H1 (cell line): Measurements from ENCODE around the gene FANCE. TPM values are rescaled to one million over a fixed set of nuclear protein-coding genes. Genes with fewer than 3 reads are reported as not detected.
A peak's percentile ranks its signal among the peaks of the same experiment; 100 is the strongest.

Experiments used
- CTCF ChIA-PET: fragments of 300-600 bp; sonication (Branson Sonifier 250); formaldehyde crosslinking; loops from one replicate; lab custom pipeline; 2021; ENCODE audit not compliant: partially characterized antibody; lab: Charles Lee
- POLR2A ChIA-PET: fragments of 300-600 bp; sonication (Branson Sonifier 250); formaldehyde crosslinking; loops from one replicate; lab custom pipeline; 2021; ENCODE audit warnings: inconsistent platforms; ENCODE audit not compliant: partially characterized antibody; lab: Charles Lee
- DNase-seq, 2 experiments: peaks; one replicate each; pipeline versions ENCODE4 v3.0.0 to v3.0.0-alpha.2; 2010 to 2022; ENCODE audit warnings: low spot score in 2 of 2, low read depth in 1 of 2, mixed read lengths in 1 of 2
- FAIRE-seq: peaks from 2 replicates; lab custom pipeline; 2011; peaks lifted over from hg19 to GRCh38; lab: Jason Lieb, UNC
- H2AFZ ChIP-seq: 2 replicates; pipeline ENCODE4 v1.8.1; 2012; ENCODE audit warnings: low read length, inconsistent platforms
- H2AK5ac ChIP-seq: 2 replicates; pipeline ENCODE4 v1.6.1; 2013; ENCODE audit warnings: low read depth, low read length
- H2BK120ac ChIP-seq: replicated peaks from 2 replicates; pipeline ENCODE3; 2013; ENCODE audit warnings: low read depth, low read length, inconsistent platforms
- H2BK12ac ChIP-seq: 2 replicates; pipeline ENCODE4 v1.6.1; 2013; ENCODE audit warnings: low read depth, low read length
- H2BK15ac ChIP-seq: 2 replicates; pipeline ENCODE4 v1.6.1; 2013; ENCODE audit warnings: low read length
- H2BK20ac ChIP-seq: 2 replicates; pipeline ENCODE4 v1.6.1; 2013; ENCODE audit warnings: low read length
- H2BK5ac ChIP-seq: 2 replicates; pipeline ENCODE4 v1.6.1; 2013; ENCODE audit warnings: low read depth, low read length
- H3K14ac ChIP-seq: 2 replicates; pipeline ENCODE4 v1.6.1; 2013; ENCODE audit warnings: inconsistent platforms; ENCODE audit not compliant: insufficient read length
- H3K18ac ChIP-seq: 2 replicates; pipeline ENCODE4 v1.6.1; 2013; ENCODE audit warnings: low read length; ENCODE audit errors: extremely low read depth
- H3K23ac ChIP-seq: 2 replicates; pipeline ENCODE4 v1.6.1; 2013; ENCODE audit warnings: inconsistent platforms; ENCODE audit not compliant: insufficient read length
- H3K23me2 ChIP-seq: 2 replicates; pipeline ENCODE4 v1.6.1; 2013; ENCODE audit warnings: low read depth, low read length
- H3K27ac ChIP-seq: 2 replicates; pipeline ENCODE4 v1.6.1; 2011; ENCODE audit warnings: low read depth, low read length, inconsistent platforms
- H3K27me3 ChIP-seq, 4 experiments: replicated peaks in 1 of 4; 1 replicate in 1 of 4; 2 replicates in 3 of 4; pipeline versions ENCODE4 v1.6.1 to v1.8.1; 2011 to 2013; ENCODE audit warnings: low read length in 3 of 4, mild to moderate bottlenecking in 3 of 4, inconsistent platforms in 2 of 4, mixed read lengths in 2 of 4, moderate library complexity in 1 of 4; ENCODE audit not compliant: control insufficient read depth in 3 of 4, insufficient read depth in 3 of 4; ENCODE audit errors: extremely low read depth in 1 of 4
- H3K36me3 ChIP-seq, 4 experiments: 2 replicates each; pipeline versions ENCODE4 v1.6.1 to v1.8.1; 2011 to 2013; ENCODE audit warnings: mild to moderate bottlenecking in 4 of 4, low read length in 3 of 4, moderate library complexity in 2 of 4, control low read depth in 1 of 4, inconsistent platforms in 1 of 4; ENCODE audit not compliant: insufficient read depth in 4 of 4, control insufficient read depth in 2 of 4
- H3K4ac ChIP-seq: replicated peaks from 2 replicates; pipeline ENCODE3; 2013; ENCODE audit warnings: low read length, low read depth, mixed read lengths, inconsistent platforms; ENCODE audit not compliant: insufficient read length
- H3K4me1 ChIP-seq, 4 experiments: replicated peaks in 1 of 4; 1 replicate in 1 of 4; 2 replicates in 3 of 4; pipeline versions ENCODE4 v1.6.1 to v1.8.1; 2011 to 2013; ENCODE audit warnings: low read length in 3 of 4, inconsistent platforms in 2 of 4, mixed read lengths in 1 of 4; ENCODE audit not compliant: insufficient read depth in 4 of 4, control insufficient read depth in 3 of 4
- H3K4me2 ChIP-seq, 2 experiments: 2 replicates each; pipeline versions ENCODE4 v1.6.1 to v1.8.1; 2011 to 2013; ENCODE audit warnings: low read depth in 2 of 2, low read length in 2 of 2, control low read depth in 1 of 2, inconsistent platforms in 1 of 2, mild to moderate bottlenecking in 1 of 2; ENCODE audit not compliant: insufficient read depth in 1 of 2
- H3K4me3 ChIP-seq, 4 experiments: fragments of 200-600, 300-600 bp in 1 of 4; sonication (generic), shearing (Covaris generic), sonication (Bioruptor Twin) in 1 of 4; 2 replicates each; pipeline versions ENCODE4 v1.5.1 to v1.8.1; 2011 to 2016; ENCODE audit warnings: low read length in 4 of 4, low read depth in 3 of 4, control low read depth in 2 of 4, inconsistent platforms in 2 of 4, mild to moderate bottlenecking in 2 of 4, mixed read lengths in 1 of 4, moderate library complexity in 1 of 4; ENCODE audit not compliant: insufficient read depth in 2 of 4; ENCODE audit errors: extremely low read depth in 1 of 4
- H3K56ac ChIP-seq: replicated peaks from 2 replicates; pipeline ENCODE3; 2013; ENCODE audit warnings: low read depth, mild to moderate bottlenecking, mixed read lengths, low read length, inconsistent platforms; ENCODE audit not compliant: insufficient read length
- H3K79me1 ChIP-seq: 2 replicates; pipeline ENCODE4 v1.6.1; 2013; ENCODE audit warnings: low read depth, low read length, control low read depth
- H3K79me2 ChIP-seq, 2 experiments: 2 replicates each; pipeline versions ENCODE4 v1.6.1 to v1.8.1; 2012 to 2013; ENCODE audit warnings: low read length in 2 of 2, mild to moderate bottlenecking in 2 of 2, inconsistent platforms in 1 of 2; ENCODE audit not compliant: insufficient read depth in 2 of 2, control insufficient read depth in 1 of 2
- H3K9ac ChIP-seq, 4 experiments: replicated peaks in 1 of 4; 1 replicate in 1 of 4; 2 replicates in 3 of 4; pipeline versions ENCODE4 v1.6.1 to v1.8.1; 2011 to 2013; ENCODE audit warnings: low read depth in 3 of 4, low read length in 3 of 4, control low read depth in 2 of 4, mild to moderate bottlenecking in 2 of 4, moderate library complexity in 2 of 4, inconsistent platforms in 1 of 4; ENCODE audit errors: extremely low read depth in 1 of 4
- H3K9me3 ChIP-seq, 2 experiments: 2 replicates each; pipeline versions ENCODE4 v1.6.1 to v1.8.1; 2012 to 2013; ENCODE audit warnings: mild to moderate bottlenecking in 2 of 2, moderate library complexity in 2 of 2, control low read depth in 1 of 2, inconsistent platforms in 1 of 2, low read depth in 1 of 2, low read length in 1 of 2, mixed read lengths in 1 of 2; ENCODE audit not compliant: insufficient read depth in 2 of 2
- H4K20me1 ChIP-seq, 2 experiments: replicated peaks in 1 of 2; 2 replicates each; pipeline versions ENCODE3 to v1.8.1; 2011 to 2013; ENCODE audit warnings: inconsistent platforms in 2 of 2, low read length in 2 of 2, mild to moderate bottlenecking in 1 of 2; ENCODE audit not compliant: insufficient read depth in 2 of 2, control insufficient read depth in 1 of 2
- H4K5ac ChIP-seq: 2 replicates; pipeline ENCODE4 v1.6.1; 2013; ENCODE audit warnings: low read length, low read depth, mixed read lengths, inconsistent platforms; ENCODE audit not compliant: insufficient read length
- H4K8ac ChIP-seq: 2 replicates; pipeline ENCODE4 v1.8.0; 2013; ENCODE audit warnings: mild to moderate bottlenecking, moderate library complexity, low read length, inconsistent platforms; ENCODE audit not compliant: insufficient read depth; ENCODE audit errors: extremely low read depth
- H4K91ac ChIP-seq: replicated peaks from 2 replicates; pipeline ENCODE3; 2013; ENCODE audit warnings: low read length, mixed read lengths, inconsistent platforms; ENCODE audit not compliant: insufficient read length
- BCL11A ChIP-seq, 2 experiments: IDR thresholded peaks; one replicate each; pipeline ENCODE4 v1.6.1; 2011; ENCODE audit warnings: low read depth in 2 of 2, low read length in 2 of 2, mild to moderate bottlenecking in 2 of 2
- CEBPB ChIP-seq: IDR thresholded peaks from 2 replicates; pipeline ENCODE4 v1.6.1; 2012; ENCODE audit warnings: low read depth, low read length
- KDM5A ChIP-seq: fragments of 200-600 bp; IDR thresholded peaks from 2 replicates; pipeline ENCODE4 v1.7.1; 2012; ENCODE audit warnings: mild to moderate bottlenecking, low read length, inconsistent platforms, mixed read lengths
- NANOG ChIP-seq: IDR thresholded peaks from 2 replicates; pipeline ENCODE4 v1.6.1; 2011; ENCODE audit warnings: low read length, low read depth, mild to moderate bottlenecking, inconsistent platforms; ENCODE audit not compliant: insufficient read depth, poor library complexity, severe bottlenecking
- NRF1 ChIP-seq: IDR thresholded peaks from 2 replicates; pipeline ENCODE4 v1.6.1; 2011; ENCODE audit warnings: mild to moderate bottlenecking, low read depth, low read length, improper control_type of control experiment
- POLR2A ChIP-seq, 2 experiments: IDR thresholded peaks; 1 replicate in 1 of 2; 2 replicates in 1 of 2; pipeline ENCODE4 v1.6.1; 2011; ENCODE audit warnings: low read depth in 2 of 2, low read length in 2 of 2, mild to moderate bottlenecking in 2 of 2; ENCODE audit errors: control extremely low read depth in 1 of 2
- RFX5 ChIP-seq: IDR thresholded peaks from 2 replicates; pipeline ENCODE4 v1.6.1; 2011; ENCODE audit warnings: low read depth, low read length, improper control_type of control experiment, borderline replicate concordance
- SAP30 ChIP-seq: fragments of 300-600 bp; sonication (generic); IDR thresholded peaks from 2 replicates; pipeline ENCODE4 v1.7.1; 2012; ENCODE audit warnings: low read length, moderate library complexity, mild to moderate bottlenecking, inconsistent platforms; ENCODE audit not compliant: insufficient read depth, insufficient replicate concordance
- SIN3A ChIP-seq, 2 experiments: IDR thresholded peaks in 1 of 2; conservative IDR thresholded peaks in 1 of 2; 2 replicates each; pipeline ENCODE4 v1.6.1; 2011 to 2012; ENCODE audit warnings: low read length in 2 of 2, improper control_type of control experiment in 1 of 2, low read depth in 1 of 2, mild to moderate bottlenecking in 1 of 2
- SIRT6 ChIP-seq: IDR thresholded peaks from one replicate; pipeline ENCODE4 v1.7.1; 2012; ENCODE audit warnings: low read length, inconsistent platforms
- SIX5 ChIP-seq: IDR thresholded peaks from 2 replicates; pipeline ENCODE4 v1.6.1; 2011; ENCODE audit warnings: mild to moderate bottlenecking, low read depth, low read length
- TCF12 ChIP-seq: IDR thresholded peaks from 2 replicates; pipeline ENCODE4 v1.6.1; 2011; ENCODE audit warnings: low read depth, mild to moderate bottlenecking, low read length
- WGBS, 2 experiments: shearing (Covaris generic) in 1 of 2; methylation state at CpG; one replicate each; pipeline versions ENCODE4 v1.1.6 to v1.1.7; 2013 to 2015; ENCODE audit warnings: low lambda C conversion rate in 2 of 2, mixed read lengths in 2 of 2, inconsistent platforms in 1 of 2, low coverage in 1 of 2, missing lambda C conversion rate in 1 of 2; ENCODE audit not compliant: insufficient replicate concordance in 2 of 2, insufficient coverage in 1 of 2, insufficient read length in 1 of 2; ENCODE audit errors: extremely low coverage in 1 of 2, missing lambda C conversion rate in 1 of 2; 5-methylcytosine and 5-hydroxymethylcytosine counted together
- polyA plus RNA-seq, 7 experiments: library from polyadenylated mRNA; depleted of rRNA in 3 of 7; stranded (reverse) in 5 of 7; unstranded in 2 of 7; fragments of >200 nt in 5 of 7; fragments of 200-250 nt in 2 of 7; gene quantifications; 1 replicate in 5 of 7; 2 replicates in 1 of 7; 4 replicates in 1 of 7; pipeline versions ENCODE4 v1.2.1 to v1.2.3, GENCODE V29; 2011 to 2013; ENCODE audit warnings: missing spikeins in 2 of 7, mixed read lengths in 2 of 7
- total RNA-seq: library from RNA; stranded (reverse); fragmentation: NEBNext Ultra II Directional; extraction: Animal tissue kit (Norgen Biotek cat#: 25700); gene quantifications from 2 replicates; pipeline ENCODE4 v1.2.1, GENCODE V29; 2021

Gene FANCE
- total and polyA plus RNA-seq, 2 of the 8 experiments (the other 6 are each of a cell fraction or from before 2014, with no cell fraction given), result 16.1 to 17.0 TPM

DNA sequence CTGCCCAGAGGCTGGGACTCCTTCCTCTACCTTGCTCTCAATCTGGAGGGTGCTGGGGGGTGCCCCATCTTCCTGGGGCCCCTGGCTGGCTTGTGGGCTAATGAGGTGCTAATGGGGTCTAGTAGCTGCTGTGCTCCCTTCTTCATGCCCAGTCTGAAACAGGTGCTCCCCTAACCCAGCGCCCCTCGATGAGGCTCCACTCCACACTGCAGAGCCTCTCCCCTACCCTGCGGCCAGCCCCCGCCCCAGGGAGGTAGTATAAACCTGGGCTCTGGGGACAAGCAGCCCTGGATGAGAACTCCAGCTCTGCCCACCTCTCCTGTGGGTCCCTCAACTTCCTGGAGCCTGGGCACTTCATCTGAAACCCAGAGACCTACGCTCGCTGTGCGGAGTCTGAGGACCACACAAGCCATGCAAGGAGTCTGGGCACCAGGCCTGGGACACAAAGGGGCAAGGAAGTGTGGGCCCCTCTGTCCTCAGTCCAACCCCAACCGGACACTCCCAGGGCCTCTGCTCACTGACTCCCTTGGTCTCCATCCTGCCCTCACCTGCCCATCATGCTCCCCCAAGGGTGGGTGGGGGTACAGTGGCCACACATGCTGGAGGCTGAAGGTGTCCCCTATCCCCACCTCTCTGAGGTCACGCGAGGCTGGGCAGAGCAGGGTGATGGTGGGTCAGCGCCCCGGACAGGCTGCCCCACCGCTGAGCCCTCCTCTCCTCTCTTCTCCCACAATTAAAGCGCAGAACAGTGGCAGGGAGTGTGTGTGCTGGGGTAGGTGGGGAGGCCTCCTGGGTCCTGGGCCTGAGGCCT lies 22.2 kb downstream of the FANCE start:
- no peak overlapping the region for H2AFZ ChIP-seq
- 87% methylated on average over 12 of the region's 14 CpGs; no CpG with 5 or more reads in 1 of the 2 experiments for WGBS, 2 experiments
- H3K9ac ChIP-seq, result no peak overlapping the region
- TF ChIP-seq NRF1 (no peak), SIN3A (conservative IDR thresholded peaks at IDR 0.05 in 1 of 2, IDR thresholded peaks at IDR 0.05 in 1 of 2; ENCODE audit: low read depth in 1 of 2, low read length in 2 of 2) (no peak), SIX5 (no peak), SIRT6 (no peak), BCL11A (IDR thresholded peaks at IDR 0.05; ENCODE audit: low read depth in 2 of 2, low read length in 2 of 2) (no peak), RFX5 (no peak), KDM5A (no peak), SAP30 (no peak), POLR2A (IDR thresholded peaks at IDR 0.05; ENCODE audit: control extremely low read depth in 1 of 2, low read depth in 2 of 2, low read length in 2 of 2) (peak in 1 of 2 experiments; percentile 83; a peak in 2 of 3 replicates), TCF12 (no peak), NANOG (no peak), CEBPB (no peak)

More for the DNA sequence above, 22.2 kb downstream of the FANCE start:
- Histone ChIP-seq H2BK120ac (no peak overlapping the region), H3K27ac (no peak overlapping the region), H4K20me1 (peaks cover 28 to 33% of the 10 kb centered on the region in 2 experiments), H2BK20ac (no peak overlapping the region), H3K23me2 (peaks cover 8% of the 10 kb centered on the region), H3K79me1 (peaks cover 4% of the 10 kb centered on the region; the same call in 1 of the 2 replicates), H3K4ac (no peak overlapping the region), H3K18ac (no peak overlapping the region; the same call in 1 of the 2 replicates), H3K9me3 (no peaks in the 10 kb centered on the region), H2BK12ac (no peak overlapping the region), H3K23ac (no peak overlapping the region), H4K91ac (no peak overlapping the region), H3K4me1 (peaks cover 0 to 8% (median 5%) of the 10 kb centered on the region in 4 experiments; a peak in 6 of 7 replicates), H2BK5ac (no peak overlapping the region; the same call in 1 of the 2 replicates), H3K4me3 (no peak overlapping the region), H4K8ac (no peak overlapping the region), H3K27me3 (no peaks in the 10 kb centered on the region), H2BK15ac (no peak overlapping the region), H3K56ac (no peak overlapping the region), H4K5ac (no peak overlapping the region), H2AK5ac (0 out of 2 replicates have a peak overlapping the region, but pooled peaks have one; percentile 53), H3K36me3 (peaks cover 24 to 58% (median 29%) of the 10 kb centered on the region in 4 experiments), H3K14ac (no peak overlapping the region), H3K4me2 (no peak overlapping the region), H3K79me2 (peaks cover 8 to 19% of the 10 kb centered on the region in 2 experiments)
- FAIRE-seq (no peak), DNase-seq (peak in 1 of 2 experiments; percentile 65)
- ChIA-PET CTCF (interaction anchor here (0.6 to 1.9 kb wide), 6 partner anchors 7 to 127 kb away, joined by 3 to 5 read pairs (median 4); no protein-coding TSS in a partner anchor), POLR2A (interaction anchor here (0.8 to 37.6 kb wide), 11 partner anchors 3 to 276 kb away, joined by 3 to 1319 read pairs (median 5); partner anchors contain the start of genes DEF6, FANCE, RPL10A and TEAD3)
